Breast epithelium (tissue), 4 donors: Measurements from ENCODE around the gene RNF224. TPM values are rescaled to one million over a fixed set of nuclear protein-coding genes. Genes with fewer than 3 reads are reported as not detected.

ENCODE experiments used
- DNase-seq, 2 donors: peaks; one replicate each; pipeline ENCODE4 v3.0.0-alpha.2; 2019; ENCODE audit warnings: low spot score in 2 of 2
- H3K27ac ChIP-seq, 2 donors: fragments of 200-600 bp; sonication (generic) in 1 of 2; one replicate each; pipeline ENCODE4 v1.5.1; 2016 to 2019; ENCODE audit warnings: mild to moderate bottlenecking in 1 of 2
- H3K27me3 ChIP-seq, 2 donors: fragments of 200-600 bp; sonication (generic) in 1 of 2; one replicate each; pipeline versions ENCODE4 v1.5.1 to v1.6.0; 2017 to 2019; ENCODE audit warnings: control low read depth in 1 of 2, mild to moderate bottlenecking in 1 of 2
- H3K36me3 ChIP-seq: fragments of 200-600 bp; one replicate; pipeline ENCODE4 v1.5.1; 2019
- H3K4me1 ChIP-seq, 2 donors: fragments of 200-600 bp; sonication (generic); one replicate each; pipeline ENCODE4 v1.5.1; 2016 to 2019; ENCODE audit warnings: control low read depth in 1 of 2
- H3K4me3 ChIP-seq, 3 donors: fragments of 200-600 bp; sonication (generic); 1 replicate in 2 of 3; 2 replicates in 1 of 3; pipeline ENCODE4 v1.5.1; 2016 to 2019; ENCODE audit warnings: mild to moderate bottlenecking in 3 of 3, moderate library complexity in 2 of 3
- H3K9me3 ChIP-seq, 2 donors: fragments of 200-600 bp; sonication (generic) in 1 of 2; one replicate each; pipeline ENCODE4 v1.5.1; 2016 to 2019; ENCODE audit warnings: control low read depth in 1 of 2
- POLR2A ChIP-seq: fragments of 450-650 bp; IDR thresholded peaks from one replicate; pipeline ENCODE4 v1.6.1; 2016; ENCODE audit warnings: antibody characterized with exemption, mild to moderate bottlenecking, moderate library complexity
- POLR2AphosphoS5 ChIP-seq, 3 donors: sonication (generic); formaldehyde crosslinking; IDR thresholded peaks; one replicate each; pipeline ENCODE4 v1.6.1; 2017; ENCODE audit warnings: antibody characterized with exemption in 3 of 3
- intact Hi-C: fragments of 100-400 bp; cut with DNase I; formaldehyde crosslinking; loops from one replicate; pipeline ENCODE4 v1.15.1; 2023; ENCODE audit warnings: low total_unique reads
- total RNA-seq, 3 donors: library from RNA; depleted of rRNA; stranded (reverse); fragments of >200 nt; gene quantifications; one replicate each; pipeline ENCODE4 v1.1.0, GENCODE V29; 2016
- TF ChIP-seq, protein P1 (sequence below), 3 donors: fragments of 450-650 bp; IDR thresholded peaks; one replicate each; pipeline ENCODE4 v1.5.1; 2016 to 2017; ENCODE audit warnings: antibody characterized with exemption in 3 of 3, mild to moderate bottlenecking in 3 of 3, moderate library complexity in 3 of 3

Gene RNF224
- total RNA-seq, 3 donors from 2014 or later: 0.29 TPM; not detected in 2

DNA sequence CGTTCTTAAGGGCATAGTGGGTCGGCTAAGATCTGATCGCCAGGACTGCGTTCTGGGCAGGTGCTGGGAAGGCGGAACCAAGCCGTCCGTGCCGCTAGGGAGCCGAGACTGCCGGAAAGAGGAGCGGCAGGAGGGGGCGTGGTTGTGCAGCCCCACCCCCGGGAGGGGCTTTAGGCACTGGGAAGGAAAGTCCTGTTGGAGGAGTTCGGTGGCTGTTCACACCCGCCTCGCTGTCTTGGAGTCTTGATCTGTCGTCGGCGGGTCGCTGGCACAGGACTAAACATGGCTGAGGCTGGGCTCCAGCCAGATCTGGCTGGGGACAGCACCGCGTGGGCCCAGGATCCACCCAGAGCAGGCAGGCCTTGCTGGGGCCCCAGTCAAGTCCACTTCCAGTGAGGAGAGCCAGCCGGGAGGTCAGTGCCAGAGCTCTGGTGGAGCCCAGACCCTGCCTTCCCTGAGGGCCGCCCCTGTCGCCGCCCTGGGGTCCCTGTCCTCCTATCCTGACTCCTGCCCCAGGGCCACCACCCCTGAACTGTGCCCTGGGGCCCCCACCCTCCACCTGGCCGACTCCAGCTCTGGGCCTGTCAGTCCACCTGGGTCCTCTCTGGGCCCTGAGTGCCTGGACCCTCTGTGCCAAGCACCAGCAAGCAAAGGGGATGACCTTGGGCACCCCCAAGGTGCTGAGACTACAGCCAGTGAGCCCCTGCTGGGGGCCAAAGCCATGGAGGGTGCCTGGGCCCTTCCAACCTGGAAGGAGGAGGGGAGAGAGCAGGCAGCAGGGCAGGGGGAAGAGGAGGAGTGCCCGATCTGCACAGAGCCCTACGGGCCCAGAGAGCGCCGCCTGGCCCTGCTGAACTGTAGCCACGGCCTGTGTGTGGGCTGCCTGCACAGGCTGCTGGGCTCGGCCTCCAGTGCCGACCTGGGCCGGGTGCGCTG is 9.8 kb upstream of the RNF224 start:
- peak; percentile 86 to 92 for DNase-seq
- Histone ChIP-seq H3K4me1 (peaks cover 0 to 25% of the 10 kb centered on the region in 2 donors), H3K27me3 (no peaks in the 10 kb centered on the region), H3K9me3 (no peaks in the 10 kb centered on the region), H3K4me3 (peak overlapping the region; percentile 14 to 63 (median 51)), H3K27ac (peak overlapping the region; percentile 80 to 88), H3K36me3 (no peaks in the 10 kb centered on the region)
- intact Hi-C loops: no loop called here
- no peak for TF ChIP-seq POLR2A
- TF ChIP-seq, protein P1, sequence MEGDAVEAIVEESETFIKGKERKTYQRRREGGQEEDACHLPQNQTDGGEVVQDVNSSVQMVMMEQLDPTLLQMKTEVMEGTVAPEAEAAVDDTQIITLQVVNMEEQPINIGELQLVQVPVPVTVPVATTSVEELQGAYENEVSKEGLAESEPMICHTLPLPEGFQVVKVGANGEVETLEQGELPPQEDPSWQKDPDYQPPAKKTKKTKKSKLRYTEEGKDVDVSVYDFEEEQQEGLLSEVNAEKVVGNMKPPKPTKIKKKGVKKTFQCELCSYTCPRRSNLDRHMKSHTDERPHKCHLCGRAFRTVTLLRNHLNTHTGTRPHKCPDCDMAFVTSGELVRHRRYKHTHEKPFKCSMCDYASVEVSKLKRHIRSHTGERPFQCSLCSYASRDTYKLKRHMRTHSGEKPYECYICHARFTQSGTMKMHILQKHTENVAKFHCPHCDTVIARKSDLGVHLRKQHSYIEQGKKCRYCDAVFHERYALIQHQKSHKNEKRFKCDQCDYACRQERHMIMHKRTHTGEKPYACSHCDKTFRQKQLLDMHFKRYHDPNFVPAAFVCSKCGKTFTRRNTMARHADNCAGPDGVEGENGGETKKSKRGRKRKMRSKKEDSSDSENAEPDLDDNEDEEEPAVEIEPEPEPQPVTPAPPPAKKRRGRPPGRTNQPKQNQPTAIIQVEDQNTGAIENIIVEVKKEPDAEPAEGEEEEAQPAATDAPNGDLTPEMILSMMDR (IDR thresholded peaks at IDR 0.05): no peak
- TF ChIP-seq POLR2AphosphoS5 (IDR thresholded peaks at IDR 0.05): no peak

DNA sequence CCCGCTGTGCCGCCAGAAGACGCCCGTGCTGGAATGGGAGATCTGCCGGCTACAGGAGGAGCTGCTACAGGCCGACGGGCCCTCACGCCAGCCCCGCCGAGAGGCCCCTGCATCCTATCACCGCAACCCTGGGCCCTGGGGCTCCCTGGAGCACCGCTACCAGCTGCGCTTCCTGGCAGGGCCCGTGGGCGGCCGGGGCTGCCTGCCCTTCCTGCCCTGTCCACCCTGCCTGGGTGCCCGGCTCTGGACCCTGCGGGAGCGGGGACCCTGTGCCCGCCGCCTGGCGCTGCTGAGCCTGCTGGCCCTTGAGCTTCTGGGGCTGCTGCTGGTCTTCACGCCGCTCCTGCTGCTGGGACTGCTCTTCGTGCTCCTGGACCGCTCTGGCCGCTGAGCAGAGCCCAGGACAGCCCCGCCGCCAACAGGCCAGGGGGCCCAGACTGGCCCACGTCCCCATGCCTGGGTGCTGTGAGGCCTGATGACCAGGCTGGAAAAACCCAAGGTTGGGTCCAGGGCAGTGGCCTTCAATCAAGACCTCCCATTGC is 9.0 kb upstream of the RNF224 start:
- peaks cover 0 to 25% of the 10 kb centered on the region in 2 donors for H3K4me1 ChIP-seq
- no peaks in the 10 kb centered on the region for H3K27me3 ChIP-seq
- intact Hi-C loops: no loop called here
- peak overlapping the region; percentile 80 to 88 for H3K27ac ChIP-seq
- TF ChIP-seq, protein P1 (IDR thresholded peaks at IDR 0.05): no peak
- no peak for TF ChIP-seq POLR2A
- TF ChIP-seq POLR2AphosphoS5 (IDR thresholded peaks at IDR 0.05): no peak
- no peaks in the 10 kb centered on the region for H3K9me3 ChIP-seq
- no peaks in the 10 kb centered on the region for H3K36me3 ChIP-seq
- peak overlapping the region in 2 of 3 donors; percentile 51 to 63 for H3K4me3 ChIP-seq
- DNase-seq: no peak

DNA sequence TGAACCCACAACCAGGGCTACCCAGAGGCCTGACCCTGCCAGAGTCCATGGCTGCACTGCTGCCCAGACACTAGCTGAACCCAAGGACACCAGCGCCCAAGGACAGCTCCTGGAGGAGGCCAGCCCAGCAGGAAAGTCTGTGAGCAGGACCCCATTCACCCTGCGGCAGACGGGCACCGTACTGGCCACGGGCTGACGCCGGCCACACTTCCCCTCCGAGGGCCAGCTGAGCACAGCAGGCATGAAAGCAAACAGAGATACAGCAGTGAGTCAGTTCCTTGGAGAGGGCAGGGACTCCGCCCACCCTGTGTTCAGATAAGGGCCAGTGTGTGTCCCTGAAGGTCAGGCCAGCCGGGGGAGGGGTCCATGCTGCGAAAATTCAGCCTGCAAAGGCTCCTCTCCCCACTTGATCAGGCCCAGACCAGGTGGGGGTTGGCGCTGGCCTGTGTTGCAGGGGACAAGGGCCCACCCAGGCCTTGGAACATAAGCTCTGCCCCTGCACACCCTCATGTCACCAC is 8.5 kb upstream of the RNF224 start:
- Histone ChIP-seq H3K9me3 (no peaks in the 10 kb centered on the region), H3K4me3 (no peak overlapping the region), H3K36me3 (no peaks in the 10 kb centered on the region), H3K27ac (no peak overlapping the region), H3K4me1 (peaks cover 3 to 25% of the 10 kb centered on the region in 2 donors), H3K27me3 (no peaks in the 10 kb centered on the region)
- TF ChIP-seq POLR2A: no peak
- intact Hi-C loops: no loop called here
- no peak for DNase-seq

DNA sequence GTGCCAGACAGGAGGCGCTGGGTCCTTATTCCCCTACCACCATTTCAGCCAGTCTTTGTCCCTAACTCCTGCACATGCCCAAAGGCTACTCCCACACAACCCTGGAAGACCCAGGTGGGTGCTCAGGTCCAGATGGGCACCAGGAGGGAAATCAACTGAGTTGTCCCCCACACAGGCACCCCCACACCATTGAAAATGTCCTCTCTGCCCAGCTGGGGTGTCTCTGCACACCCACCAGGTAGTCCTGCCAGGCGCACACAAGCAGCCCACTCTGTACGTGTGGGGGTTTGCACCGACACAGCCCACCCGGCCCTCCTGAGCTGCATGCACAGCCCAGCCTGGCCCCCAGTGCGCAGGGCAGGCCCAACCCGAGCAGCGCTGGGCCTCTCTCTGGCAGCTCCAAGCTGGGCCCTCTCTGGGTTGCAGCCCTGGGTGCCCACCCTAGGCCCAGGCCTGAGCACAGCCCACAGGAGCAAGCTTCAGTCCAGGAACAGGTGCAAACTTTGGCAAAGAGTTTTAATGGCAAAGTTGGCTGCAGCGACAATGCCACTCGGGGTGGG is 7.5 kb upstream of the RNF224 start:
- TF ChIP-seq POLR2AphosphoS5 (IDR thresholded peaks at IDR 0.05) (no peak), POLR2A (no peak)
- TF ChIP-seq, protein P1 (IDR thresholded peaks at IDR 0.05): no peak
- H3K27ac ChIP-seq: no peak overlapping the region

DNA sequence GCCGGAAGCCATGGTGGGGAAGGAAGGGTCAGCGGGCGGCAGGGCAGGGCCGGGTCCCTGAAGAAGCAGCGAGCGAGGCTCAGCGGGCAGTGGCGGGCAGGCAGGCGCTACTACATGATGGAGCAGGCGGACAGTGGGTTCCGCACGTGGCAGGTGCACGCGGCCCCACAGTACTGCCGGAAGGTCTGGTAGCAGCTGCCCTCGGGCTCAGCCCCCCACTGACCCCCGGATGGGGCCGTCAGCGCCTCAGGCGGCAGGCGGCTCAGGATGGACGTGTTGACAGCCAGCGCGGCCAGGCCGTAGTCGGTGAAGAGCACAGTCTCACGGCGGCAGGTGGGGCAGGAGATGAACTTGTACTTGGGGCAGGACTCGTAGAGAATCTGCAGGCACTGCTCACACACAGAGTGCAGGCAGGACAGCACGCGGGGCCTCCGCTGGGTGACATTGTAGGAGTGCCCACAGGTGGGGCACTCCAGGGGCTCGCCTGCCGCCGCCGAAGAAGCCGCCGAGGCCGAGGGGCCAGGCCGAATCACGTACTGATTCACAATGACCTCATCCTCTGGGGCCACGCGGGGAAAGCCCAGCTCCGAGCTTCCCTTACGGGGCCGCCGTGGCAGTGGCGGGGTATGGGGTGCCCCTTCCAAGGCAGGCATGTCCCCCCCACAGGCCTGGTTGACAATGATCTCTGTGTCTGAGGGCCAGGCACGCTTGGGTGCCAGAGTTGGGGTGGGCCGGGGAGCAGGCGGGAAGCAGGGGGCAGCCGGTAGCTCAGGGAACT is 6.8 kb upstream of the RNF224 start:
- Histone ChIP-seq H3K4me3 (no peak overlapping the region), H3K36me3 (no peaks in the 10 kb centered on the region), H3K9me3 (no peaks in the 10 kb centered on the region), H3K27ac (no peak overlapping the region), H3K27me3 (no peaks in the 10 kb centered on the region), H3K4me1 (peaks cover 7 to 25% of the 10 kb centered on the region in 2 donors)
- intact Hi-C loops: no loop called here
- TF ChIP-seq, protein P1 (IDR thresholded peaks at IDR 0.05): no peak
- no peak for DNase-seq

More for the DNA sequence above, 7.5 kb upstream of the RNF224 start:
- intact Hi-C loops: no loop called here
- H3K4me1 ChIP-seq: peaks cover 7 to 25% of the 10 kb centered on the region in 2 donors
- no peak overlapping the region for H3K4me3 ChIP-seq
- DNase-seq: no peak
- H3K36me3 ChIP-seq: no peaks in the 10 kb centered on the region
- no peaks in the 10 kb centered on the region for H3K27me3 ChIP-seq
- H3K9me3 ChIP-seq: no peaks in the 10 kb centered on the region
